Measurements from ENCODE around the gene SEPHS2. TPM values are rescaled to one million over a fixed set of nuclear protein-coding genes. Genes with fewer than 3 reads are reported as not detected.
"Not testable (repeated sequence)": the region's sequence is repeated elsewhere in the genome, so short reads cannot be mapped to it uniquely, and the experiment has no call there.

The SEPHS2 gene
- total RNA-seq, 4 donors from 2014 or later: 17.7 to 25.3 (median 23.6) TPM

GRCh38 chr16:30481381-30481780 is 35.7 kb upstream of the SEPHS2 start:
- H3K4me3 ChIP-seq (ENCODE audit: low read depth, poor library complexity, severe bottlenecking): no peak overlapping the region
- 83 to 84% methylated on average over 5 of the region's 5 CpGs for WGBS, 2 donors
- intact Hi-C loops (cut with DNase I; ENCODE audit: low total_unique reads): no loop called here
- TF ChIP-seq POLR2A (IDR thresholded peaks at IDR 0.05) (no peak), CTCF (IDR thresholded peaks at IDR 0.05) (no peak)
- DNase-seq (ENCODE audit: low spot score in 2 of 2): no peak

- H3K4me3 ChIP-seq (ENCODE audit: low read depth, poor library complexity, severe bottlenecking): no peak overlapping the region
- WGBS, 2 donors: 90 to 91% methylated on average over 12 of the region's 12 CpGs
- intact Hi-C loops (cut with DNase I; ENCODE audit: low total_unique reads): no loop called here
- DNase-seq (ENCODE audit: low spot score in 2 of 2): no peak
- TF ChIP-seq CTCF (IDR thresholded peaks at IDR 0.05) (no peak), POLR2A (IDR thresholded peaks at IDR 0.05) (no peak)
Observed at GRCh38 chr16:30478766-30479478, 33.2 kb upstream of the SEPHS2 start.

- DNase-seq (ENCODE audit: low spot score in 2 of 2); intact Hi-C loops (cut with DNase I; ENCODE audit: low total_unique reads); H3K4me3 ChIP-seq (ENCODE audit: low read depth, poor library complexity, severe bottlenecking): not testable (repeated sequence)
- WGBS, 2 donors: 91 to 93% methylated on average over 3 of the region's 3 CpGs
Observed at GRCh38 chr16:30477773-30478172, 32.1 kb upstream of the SEPHS2 start.

GRCh38 chr16:30476991-30477390 is 31.3 kb upstream of the SEPHS2 start:
- DNase-seq (ENCODE audit: low spot score in 2 of 2): no peak
- H3K4me3 ChIP-seq (ENCODE audit: low read depth, poor library complexity, severe bottlenecking): no peak overlapping the region
- TF ChIP-seq CTCF (IDR thresholded peaks at IDR 0.05): no peak
- no peak for TF ChIP-seq POLR2A (IDR thresholded peaks at IDR 0.05)
- intact Hi-C loops (cut with DNase I; ENCODE audit: low total_unique reads): no loop called here
- 72 to 73% methylated on average over 3 of the region's 3 CpGs for WGBS, 2 donors

- no peak for DNase-seq (ENCODE audit: low spot score in 2 of 2)
- no peak for TF ChIP-seq CTCF (IDR thresholded peaks at IDR 0.05)
- no peak for TF ChIP-seq POLR2A (IDR thresholded peaks at IDR 0.05)
- intact Hi-C loops (cut with DNase I; ENCODE audit: low total_unique reads): no loop called here
- 88 to 89% methylated on average over 7 of the region's 7 CpGs for WGBS, 2 donors
- H3K4me3 ChIP-seq (ENCODE audit: low read depth, poor library complexity, severe bottlenecking): no peak overlapping the region
Observed at GRCh38 chr16:30474684-30475083, 29.0 kb upstream of the SEPHS2 start.

- intact Hi-C loops (cut with DNase I; ENCODE audit: low total_unique reads): no loop called here
- no peak overlapping the region for H3K4me3 ChIP-seq (ENCODE audit: low read depth, poor library complexity, severe bottlenecking)
- TF ChIP-seq CTCF (IDR thresholded peaks at IDR 0.05) (no peak), POLR2A (IDR thresholded peaks at IDR 0.05) (no peak)
- no peak for DNase-seq (ENCODE audit: low spot score in 2 of 2)
- 24 to 34% methylated on average over 33 to 35 of the region's 35 CpGs for WGBS, 2 donors
Observed at GRCh38 chr16:30474074-30474452, 28.4 kb upstream of the SEPHS2 start.

Measured in lower leg skin (tissue), 4 donors.